Measurements from ENCODE around the gene GAL. TPM values are rescaled to one million over a fixed set of nuclear protein-coding genes. Genes with fewer than 3 reads are reported as not detected.

The GAL gene
- total and polyA plus RNA-seq, 8 donors = 1.7 to 5.7 (median 3.5) TPM; not detected in 5

GRCh38 chr11:68693484-68693882 lies 9.1 kb downstream of the GAL start:
- H3K9me3 ChIP-seq = peaks cover 0 to 20% (median 13%) of the 10 kb centered on the region in 4 donors
- no peak overlapping the region for H3K4me3 ChIP-seq
- TF ChIP-seq EP300 (IDR thresholded peaks at IDR 0.05) (no peak), POLR2AphosphoS5 (IDR thresholded peaks at IDR 0.05) (no peak), POLR2A (IDR thresholded peaks at IDR 0.05) (no peak), CTCF (IDR thresholded peaks at IDR 0.05) (no peak)
- DNase-seq = no peak
- intact Hi-C loops (cut with DNase I; ENCODE audit: low total_unique reads) = no loop called here
- H3K36me3 ChIP-seq = no peaks in the 10 kb centered on the region
- H3K4me1 ChIP-seq = no peaks in the 10 kb centered on the region
- no peak overlapping the region for H3K27ac ChIP-seq
- H3K27me3 ChIP-seq = peaks cover 0 to 50% (median 17%) of the 10 kb centered on the region in 3 donors
- 84 to 91% (median 88%) methylated on average over 7 to 10 of the region's 10 CpGs for WGBS, 5 donors

GRCh38 chr11:68694431-68695297 lies 10.3 kb downstream of the GAL start:
- H3K4me3 ChIP-seq = no peak overlapping the region
- peaks cover 0 to 31% (median 19%) of the 10 kb centered on the region in 4 donors for H3K9me3 ChIP-seq
- no peak for DNase-seq
- no peaks in the 10 kb centered on the region for H3K4me1 ChIP-seq
- WGBS, 5 donors = 71 to 84% (median 77%) methylated on average over 5 of the region's 5 CpGs
- TF ChIP-seq EP300 (IDR thresholded peaks at IDR 0.05) (no peak), POLR2A (IDR thresholded peaks at IDR 0.05) (no peak), POLR2AphosphoS5 (IDR thresholded peaks at IDR 0.05) (no peak), CTCF (IDR thresholded peaks at IDR 0.05) (no peak)
- intact Hi-C loops (cut with DNase I; ENCODE audit: low total_unique reads) = no loop called here
- no peak overlapping the region for H3K27ac ChIP-seq
- H3K27me3 ChIP-seq = peaks cover 0 to 38% (median 11%) of the 10 kb centered on the region in 3 donors
- H3K36me3 ChIP-seq = no peaks in the 10 kb centered on the region

GRCh38 chr11:68695531-68695930 lies 11.2 kb downstream of the GAL start:
- Histone ChIP-seq H3K27me3 (peaks cover 0 to 30% (median 7%) of the 10 kb centered on the region in 3 donors), H3K4me1 (no peaks in the 10 kb centered on the region), H3K27ac (no peak overlapping the region), H3K4me3 (no peak overlapping the region), H3K9me3 (peaks cover 0 to 31% (median 19%) of the 10 kb centered on the region in 4 donors), H3K36me3 (no peaks in the 10 kb centered on the region)
- intact Hi-C loops (cut with DNase I; ENCODE audit: low total_unique reads) = no loop called here
- 46 to 73% (median 59%) methylated on average over 2 of the region's 2 CpGs for WGBS, 5 donors
- TF ChIP-seq CTCF (IDR thresholded peaks at IDR 0.05) (no peak), EP300 (IDR thresholded peaks at IDR 0.05) (no peak), POLR2AphosphoS5 (IDR thresholded peaks at IDR 0.05) (no peak), POLR2A (IDR thresholded peaks at IDR 0.05) (no peak)
- no peak for DNase-seq

- H3K36me3 ChIP-seq = no peaks in the 10 kb centered on the region
- intact Hi-C loops (cut with DNase I; ENCODE audit: low total_unique reads) = no loop called here
- H3K4me3 ChIP-seq = no peak overlapping the region
- TF ChIP-seq CTCF (IDR thresholded peaks at IDR 0.05) = no peak
- no peak for TF ChIP-seq POLR2A (IDR thresholded peaks at IDR 0.05)
- TF ChIP-seq EP300 (IDR thresholded peaks at IDR 0.05) = no peak
- TF ChIP-seq POLR2AphosphoS5 (IDR thresholded peaks at IDR 0.05) = no peak
- H3K27ac ChIP-seq = no peak overlapping the region
- H3K27me3 ChIP-seq = peaks cover 0 to 31% (median 0%) of the 10 kb centered on the region in 3 donors
- WGBS, 5 donors = 88 to 100% (median 93%) methylated on average over 2 of the region's 2 CpGs
- DNase-seq = no peak
- H3K9me3 ChIP-seq = peaks cover 0 to 31% (median 19%) of the 10 kb centered on the region in 4 donors
- H3K4me1 ChIP-seq = no peaks in the 10 kb centered on the region
Observed at GRCh38 chr11:68698993-68699392, 14.6 kb downstream of the GAL start.
